GM19397 (cell line): ENCODE measurements around the gene DNALI1.
"Not testable (repeated sequence)": the region's sequence is repeated elsewhere in the genome, so short reads cannot be mapped to it uniquely, and the experiment has no call there.

Experiments used
- ATAC-seq: cut with Tn5 transposase; IDR thresholded peaks from one replicate; pipeline ENCODE4 v1.9.1; 2021; ENCODE audit warnings: mild to moderate bottlenecking, moderate library complexity; ENCODE audit not compliant: unreplicated experiment

Gene DNALI1

GRCh38 chr1:37556712-37557196, at the start of gene DNALI1:
DNALI1 (plus strand) TSS chr1:37556940; CDS start chr1:37556995, 55 bp downstream.
- no peak for ATAC-seq

GRCh38 chr1:37509181-37509580, 47.6 kb upstream of the DNALI1 start:
- ATAC-seq: no peak

DNA sequence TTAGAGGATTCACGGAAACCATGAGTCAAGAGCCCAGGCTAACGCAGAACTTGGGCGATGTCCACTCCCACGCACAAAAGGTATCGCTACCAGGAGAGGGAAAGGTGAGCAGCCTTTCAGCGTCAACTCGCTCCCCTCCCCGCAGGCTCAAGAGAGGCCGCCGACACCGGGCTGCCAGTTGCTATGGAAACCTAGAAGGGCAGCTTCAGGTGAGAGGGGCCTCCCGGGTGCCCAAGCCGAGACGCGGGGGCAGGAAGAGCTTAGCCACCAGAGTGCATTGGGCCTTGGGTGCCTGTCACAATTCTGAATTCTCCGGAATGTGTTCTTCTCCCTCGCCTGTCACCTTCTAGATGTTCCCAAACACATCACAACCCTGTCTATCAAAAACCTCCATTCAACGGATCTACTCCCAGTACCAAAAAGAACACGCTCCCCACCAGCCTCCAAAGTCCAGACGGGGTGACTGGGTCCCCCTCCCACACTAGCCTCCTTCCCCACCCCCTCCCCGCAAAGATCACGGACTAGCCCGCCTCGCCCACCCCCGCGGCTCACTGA, 42.9 kb upstream of the DNALI1 start:
- peak; percentile 22 for ATAC-seq

GRCh38 chr1:37514350-37515184, 42.2 kb upstream of the DNALI1 start, which contains the start of gene MEAF6:
MEAF6 (minus strand) TSS chr1:37514766; CDS start chr1:37514746, 20 bp downstream.
- peak; percentile 88 for ATAC-seq

- ATAC-seq: no peak
Observed at GRCh38 chr1:37515185-37516034, 41.3 kb upstream of the DNALI1 start.

- ATAC-seq: no peak
Observed at GRCh38 chr1:37517569-37517968, 39.2 kb upstream of the DNALI1 start.

- not testable (repeated sequence) for ATAC-seq
Observed at GRCh38 chr1:37518241-37518640, 38.5 kb upstream of the DNALI1 start.

GRCh38 chr1:37518929-37519328, 37.8 kb upstream of the DNALI1 start:
- ATAC-seq: not testable (repeated sequence)

DNA sequence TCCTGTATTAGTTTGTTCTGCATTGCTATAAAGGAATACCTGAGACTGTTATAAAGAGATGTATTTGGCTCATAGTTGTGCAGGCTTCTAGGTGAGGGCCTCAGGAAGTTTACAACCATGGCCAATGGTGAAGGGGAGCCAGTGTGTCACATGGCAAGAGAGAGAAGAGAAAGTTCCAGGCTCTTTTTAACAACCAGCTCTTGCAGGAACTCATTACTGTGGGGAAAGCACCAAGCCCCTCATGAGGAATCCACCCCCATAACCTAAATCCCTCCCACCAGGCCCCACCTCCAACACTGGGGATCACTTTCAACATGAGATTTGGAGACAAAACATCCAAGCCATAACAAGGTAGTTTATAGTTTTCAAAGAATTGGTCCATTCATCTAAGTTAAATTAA, 37.1 kb upstream of the DNALI1 start:
- no peak for ATAC-seq

- not testable (repeated sequence) for ATAC-seq
Observed at GRCh38 chr1:37529888-37530287, 26.9 kb upstream of the DNALI1 start.

GRCh38 chr1:37532418-37533156, 24.2 kb upstream of the DNALI1 start:
- ATAC-seq: not testable (repeated sequence)

GRCh38 chr1:37533317-37534093, 23.2 kb upstream of the DNALI1 start:
- ATAC-seq: no peak

DNA sequence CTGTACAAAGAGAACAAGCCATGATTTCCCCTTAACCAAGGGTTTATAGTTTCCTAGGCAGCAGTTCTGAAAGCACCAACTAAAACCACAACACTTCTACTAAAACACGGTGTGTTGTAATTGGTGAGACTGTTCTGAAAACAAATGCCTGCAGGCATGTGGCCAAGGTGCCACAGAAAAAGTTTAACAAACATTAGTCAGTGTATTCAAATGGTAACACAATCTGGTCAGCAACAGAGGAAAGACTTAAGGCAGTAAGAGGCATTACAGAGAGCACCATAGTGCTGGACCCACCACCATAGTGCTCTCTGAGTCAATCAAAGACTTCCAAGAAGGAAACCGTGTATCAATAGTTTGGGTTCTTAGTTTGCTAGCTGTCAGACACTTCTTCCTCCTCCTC, 19.4 kb upstream of the DNALI1 start:
- no peak for ATAC-seq

- not testable (repeated sequence) for ATAC-seq
Observed at GRCh38 chr1:37539154-37539553, 17.6 kb upstream of the DNALI1 start.

DNA sequence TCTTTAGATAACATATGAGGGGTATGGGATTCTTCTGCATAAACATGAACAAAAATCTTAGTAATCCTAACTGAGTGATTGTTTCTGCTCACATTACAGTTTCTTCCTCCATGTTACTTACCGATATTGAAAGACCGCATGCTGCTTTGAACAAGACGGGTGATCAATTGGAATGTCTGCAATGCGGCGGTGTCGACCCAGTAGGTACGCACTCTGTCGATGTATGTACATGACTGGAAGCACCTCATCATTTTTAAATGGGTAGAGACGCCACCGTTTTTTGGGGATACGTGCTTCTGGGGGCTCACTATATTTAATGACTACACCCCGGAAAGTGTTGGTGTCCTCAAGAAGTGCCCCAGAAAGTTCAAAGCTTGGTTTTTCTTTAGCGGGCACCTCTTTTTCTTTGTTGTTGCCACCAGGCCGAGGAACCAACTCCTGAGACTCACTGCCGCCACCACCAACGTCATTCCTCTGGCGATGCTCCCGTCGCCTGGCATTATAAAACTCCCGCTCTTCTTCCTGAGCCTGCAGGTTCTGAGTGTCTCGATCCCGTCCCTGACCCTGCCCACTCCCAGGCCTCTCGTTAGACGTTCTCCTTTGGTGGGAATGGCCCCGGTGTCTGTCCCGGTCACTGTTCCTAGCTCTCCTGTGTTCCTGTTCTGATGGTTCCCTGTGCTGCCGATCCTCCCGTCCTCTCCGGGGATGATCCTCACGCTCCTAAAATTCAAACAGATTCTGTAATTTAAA, 16.5 kb upstream of the DNALI1 start:
- ATAC-seq: no peak

DNA sequence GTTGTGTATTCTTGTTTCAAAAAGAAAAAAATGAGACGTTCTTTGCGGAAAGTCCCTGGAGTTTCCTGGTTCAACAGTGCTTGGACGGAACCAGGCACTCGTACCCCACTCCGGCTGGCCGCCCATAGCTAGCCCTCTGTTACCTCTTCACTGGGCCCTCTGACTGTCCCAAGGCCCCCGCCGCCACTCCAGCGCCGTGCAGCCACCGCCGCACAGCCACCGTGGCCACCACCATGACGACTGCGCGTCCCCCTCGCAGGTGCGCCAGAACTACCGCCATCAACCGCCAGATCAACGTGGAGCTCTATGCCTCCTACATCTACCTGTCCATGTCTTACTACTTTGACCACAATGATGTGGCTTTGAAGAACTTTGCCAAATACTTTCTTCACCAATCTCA, 12.2 kb upstream of the DNALI1 start:
- ATAC-seq: no peak

- ATAC-seq: no peak
Observed at GRCh38 chr1:37545019-37545418, 11.7 kb upstream of the DNALI1 start.

DNA sequence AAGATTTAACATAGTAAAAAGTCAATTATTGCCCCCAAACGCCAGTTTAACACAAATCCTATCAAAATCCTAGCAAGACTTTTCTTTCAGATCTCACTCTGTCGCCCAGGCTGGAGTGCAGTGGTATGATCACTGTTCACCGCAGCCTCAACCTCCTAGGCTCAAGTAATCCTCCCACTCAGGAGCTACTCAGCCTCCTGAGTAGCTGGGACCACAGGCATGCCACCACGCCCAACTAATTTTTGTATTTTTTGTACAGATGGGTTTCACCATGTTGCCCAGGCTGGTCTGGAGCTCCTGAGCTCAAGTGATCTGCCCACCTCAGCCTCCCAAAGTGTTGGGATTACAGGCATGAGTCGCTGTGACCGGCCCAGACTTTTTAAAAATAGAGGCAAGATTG, 7.4 kb upstream of the DNALI1 start:
- ATAC-seq: no peak

DNA sequence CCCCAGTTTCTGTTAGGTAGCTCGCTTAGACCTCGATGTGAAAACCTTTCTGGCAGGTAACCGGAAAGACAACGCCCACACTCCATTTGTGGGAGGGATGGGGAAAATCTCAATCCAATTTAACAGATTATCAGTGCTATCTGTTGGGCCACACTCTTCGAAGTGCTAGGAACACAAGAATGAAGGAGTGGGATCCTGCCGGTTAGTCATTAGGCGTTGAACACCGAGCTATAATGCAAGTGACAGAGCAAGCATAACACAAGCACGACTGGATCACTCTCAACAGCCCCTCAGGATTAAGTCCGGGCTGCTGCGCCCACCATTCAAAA, 3.2 kb upstream of the DNALI1 start:
- ATAC-seq: no peak
